Measurements from ENCODE around the gene IGFALS.
A peak's percentile ranks its signal among the peaks of the same experiment; 100 is the strongest.

Gene IGFALS

GRCh38 chr16:1793578-1794220 is at the start of gene IGFALS:
TSS of gene IGFALS (minus strand) at chr16:1793705. CDS start at chr16:1793652, 53 bp downstream.
- ChIA-PET CTCF (no interaction called here), POLR2A (interaction anchor here (1.1 to 2.9 kb wide), 2 partner anchors 10 to 11 kb away, joined by 3 to 25 read pairs; partner anchors contain the start of genes NUBP2 and SPSB3)
- no peak for TF ChIP-seq PKNOX1 (IDR thresholded peaks at IDR 0.05)
- TF ChIP-seq SP1 (IDR thresholded peaks at IDR 0.05): no peak
- TF ChIP-seq ELF4 (IDR thresholded peaks at IDR 0.05): no peak
- no peak for TF ChIP-seq SUZ12 (IDR thresholded peaks at IDR 0.05)
- TF ChIP-seq ARNT (IDR thresholded peaks at IDR 0.05): no peak
- no peak for TF ChIP-seq L3MBTL2 (conservative IDR thresholded peaks at IDR 0.05)
- no peak for TF ChIP-seq NFRKB (IDR thresholded peaks at IDR 0.05)
- TF ChIP-seq ZNF384 (IDR thresholded peaks at IDR 0.05): no peak
- no peak for TF ChIP-seq FOXK2 (IDR thresholded peaks at IDR 0.05)
- TF ChIP-seq LEF1 (IDR thresholded peaks at IDR 0.05; ENCODE audit: borderline replicate concordance): no peak
- TF ChIP-seq BHLHE40 (IDR thresholded peaks at IDR 0.05; ENCODE audit: borderline replicate concordance): no peak
- no peak for TF ChIP-seq CTBP1 (IDR thresholded peaks at IDR 0.05; ENCODE audit: borderline replicate concordance)
- TF ChIP-seq TARDBP (IDR thresholded peaks at IDR 0.05): no peak
- no peak for TF ChIP-seq FOXA1 (IDR thresholded peaks at IDR 0.05)
- no peak for TF ChIP-seq FOXM1 (IDR thresholded peaks at IDR 0.05; ENCODE audit: borderline replicate concordance)
- TF ChIP-seq HDGF (IDR thresholded peaks at IDR 0.05; ENCODE audit: borderline replicate concordance): no peak
- no peak for DNase-seq (ENCODE audit: extremely low spot score)

GRCh38 chr16:1839554-1839953 is 46.0 kb upstream of the IGFALS start:
- DNase-seq (ENCODE audit: extremely low spot score): peak; percentile 49
- ChIA-PET POLR2A (interaction anchor here (0.9 to 3.4 kb wide), 8 partner anchors 11 to 134 kb away, joined by 3 to 19 read pairs (median 5); partner anchors contain the start of genes FAHD1, HAGH, MAPK8IP3 and NUBP2), CTCF (no interaction called here)
- TF ChIP-seq ZNF384 (IDR thresholded peaks at IDR 0.05): no peak
- no peak for TF ChIP-seq BHLHE40 (IDR thresholded peaks at IDR 0.05; ENCODE audit: borderline replicate concordance)
- peak; percentile 92 for TF ChIP-seq L3MBTL2 (conservative IDR thresholded peaks at IDR 0.05)
- no peak for TF ChIP-seq LEF1 (IDR thresholded peaks at IDR 0.05; ENCODE audit: borderline replicate concordance)
- TF ChIP-seq HDGF (IDR thresholded peaks at IDR 0.05; ENCODE audit: borderline replicate concordance): peak; percentile 81; the same call in 1 of the 2 replicates

GRCh38 chr16:1834096-1834495 is 40.6 kb upstream of the IGFALS start:
- TF ChIP-seq PKNOX1 (IDR thresholded peaks at IDR 0.05) (no peak), TARDBP (IDR thresholded peaks at IDR 0.05) (no peak), L3MBTL2 (conservative IDR thresholded peaks at IDR 0.05) (no peak), ELF4 (IDR thresholded peaks at IDR 0.05) (no peak), LEF1 (IDR thresholded peaks at IDR 0.05; ENCODE audit: borderline replicate concordance) (no peak), CTBP1 (IDR thresholded peaks at IDR 0.05; ENCODE audit: borderline replicate concordance) (no peak), FOXK2 (IDR thresholded peaks at IDR 0.05) (no peak), ZNF384 (IDR thresholded peaks at IDR 0.05) (no peak), FOXM1 (IDR thresholded peaks at IDR 0.05; ENCODE audit: borderline replicate concordance) (no peak)
- POLR2A ChIA-PET: interaction anchor here (1.2 kb wide), 1 partner anchor 131 kb away, joined by 3 read pairs; the partner anchor contains the start of gene RPS2
- DNase-seq (ENCODE audit: extremely low spot score): no peak
- CTCF ChIA-PET: no interaction called here

- ChIA-PET POLR2A (no interaction called here), CTCF (no interaction called here)
- no peak for DNase-seq (ENCODE audit: extremely low spot score)
- TF ChIP-seq TARDBP (IDR thresholded peaks at IDR 0.05) (no peak), ELF4 (IDR thresholded peaks at IDR 0.05) (no peak), PKNOX1 (IDR thresholded peaks at IDR 0.05) (no peak), SP1 (IDR thresholded peaks at IDR 0.05) (no peak), CTBP1 (IDR thresholded peaks at IDR 0.05; ENCODE audit: borderline replicate concordance) (no peak), HDGF (IDR thresholded peaks at IDR 0.05; ENCODE audit: borderline replicate concordance) (no peak), LEF1 (IDR thresholded peaks at IDR 0.05; ENCODE audit: borderline replicate concordance) (no peak), FOXA1 (IDR thresholded peaks at IDR 0.05) (no peak), SUZ12 (IDR thresholded peaks at IDR 0.05) (no peak), ARNT (IDR thresholded peaks at IDR 0.05) (no peak), L3MBTL2 (conservative IDR thresholded peaks at IDR 0.05) (no peak), FOXK2 (IDR thresholded peaks at IDR 0.05) (no peak), FOXM1 (IDR thresholded peaks at IDR 0.05; ENCODE audit: borderline replicate concordance) (no peak), BHLHE40 (IDR thresholded peaks at IDR 0.05; ENCODE audit: borderline replicate concordance) (no peak), NFRKB (IDR thresholded peaks at IDR 0.05) (no peak), ZNF384 (IDR thresholded peaks at IDR 0.05) (no peak)
These were observed 39.4 kb upstream of the IGFALS start for GRCh38 chr16:1832838-1833454.

GRCh38 chr16:1831186-1832075 is 37.9 kb upstream of the IGFALS start:
- CTCF ChIA-PET: no interaction called here
- TF ChIP-seq LEF1 (IDR thresholded peaks at IDR 0.05; ENCODE audit: borderline replicate concordance): no peak
- TF ChIP-seq ZNF384 (IDR thresholded peaks at IDR 0.05): no peak
- no peak for TF ChIP-seq BHLHE40 (IDR thresholded peaks at IDR 0.05; ENCODE audit: borderline replicate concordance)
- TF ChIP-seq HDGF (IDR thresholded peaks at IDR 0.05; ENCODE audit: borderline replicate concordance): no peak
- no peak for TF ChIP-seq CTBP1 (IDR thresholded peaks at IDR 0.05; ENCODE audit: borderline replicate concordance)
- no peak for TF ChIP-seq SP1 (IDR thresholded peaks at IDR 0.05)
- no peak for TF ChIP-seq TARDBP (IDR thresholded peaks at IDR 0.05)
- no peak for TF ChIP-seq ELF4 (IDR thresholded peaks at IDR 0.05)
- no peak for TF ChIP-seq FOXK2 (IDR thresholded peaks at IDR 0.05)
- TF ChIP-seq PKNOX1 (IDR thresholded peaks at IDR 0.05): no peak
- TF ChIP-seq FOXM1 (IDR thresholded peaks at IDR 0.05; ENCODE audit: borderline replicate concordance): no peak
- TF ChIP-seq NFRKB (IDR thresholded peaks at IDR 0.05): no peak
- no peak for TF ChIP-seq L3MBTL2 (conservative IDR thresholded peaks at IDR 0.05)
- POLR2A ChIA-PET: no interaction called here
- DNase-seq (ENCODE audit: extremely low spot score): no peak
